ENCODE data around the gene KRTAP5-7. TPM values are rescaled to one million over a fixed set of nuclear protein-coding genes. Genes with fewer than 3 reads are reported as not detected.
"Not testable (repeated sequence)": the region's sequence is repeated elsewhere in the genome, so short reads cannot be mapped to it uniquely, and the experiment has no call there.

KRTAP5-7 gene
- total RNA-seq, 1 donor, result 0.09 TPM

DNA sequence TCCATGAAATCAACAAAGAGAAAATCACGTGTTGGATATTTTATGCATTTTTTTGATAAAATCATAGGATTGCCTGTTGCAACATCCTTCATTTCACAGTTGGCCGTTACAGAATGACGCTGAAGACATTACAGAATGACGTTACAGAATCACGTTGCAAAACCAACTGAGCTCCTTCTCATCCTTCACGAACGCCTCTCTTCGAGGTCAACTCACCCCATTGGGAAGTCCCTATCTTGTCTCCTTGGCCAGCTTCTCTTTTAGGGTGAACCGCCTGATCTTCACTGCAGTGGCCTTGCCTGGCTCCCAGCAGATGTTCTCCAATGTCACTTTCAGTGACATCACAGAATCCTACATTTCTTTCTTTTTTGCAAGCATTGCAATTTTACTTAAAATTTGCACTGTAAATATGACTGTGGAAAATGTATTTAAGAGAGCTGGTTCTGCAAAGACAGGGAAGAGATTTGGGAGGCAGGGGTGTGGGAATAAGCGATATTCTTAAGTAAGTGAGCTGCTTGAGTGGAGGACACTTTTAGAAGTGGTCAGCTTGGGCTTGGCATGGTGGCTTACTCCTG is 5.1 kb downstream of the KRTAP5-7 start:
- TF ChIP-seq CTCF (IDR thresholded peaks at IDR 0.05; ENCODE audit: insufficient read depth, low read length), result no peak
- DNase-seq (ENCODE audit: low read depth), result no peak
- H3K4me3 ChIP-seq (ENCODE audit: low read depth, low read length), result no peak overlapping the region

GRCh38 chr11:71534711-71535608 is 7.9 kb downstream of the KRTAP5-7 start:
- H3K4me3 ChIP-seq (ENCODE audit: low read depth, low read length); DNase-seq (ENCODE audit: low read depth): not testable (repeated sequence)

- TF ChIP-seq CTCF (IDR thresholded peaks at IDR 0.05; ENCODE audit: insufficient read depth, low read length), result no peak
- no peak for DNase-seq (ENCODE audit: low read depth)
- no peak overlapping the region for H3K4me3 ChIP-seq (ENCODE audit: low read depth, low read length)
Observed at GRCh38 chr11:71535825-71536224, 8.8 kb downstream of the KRTAP5-7 start.

DNA sequence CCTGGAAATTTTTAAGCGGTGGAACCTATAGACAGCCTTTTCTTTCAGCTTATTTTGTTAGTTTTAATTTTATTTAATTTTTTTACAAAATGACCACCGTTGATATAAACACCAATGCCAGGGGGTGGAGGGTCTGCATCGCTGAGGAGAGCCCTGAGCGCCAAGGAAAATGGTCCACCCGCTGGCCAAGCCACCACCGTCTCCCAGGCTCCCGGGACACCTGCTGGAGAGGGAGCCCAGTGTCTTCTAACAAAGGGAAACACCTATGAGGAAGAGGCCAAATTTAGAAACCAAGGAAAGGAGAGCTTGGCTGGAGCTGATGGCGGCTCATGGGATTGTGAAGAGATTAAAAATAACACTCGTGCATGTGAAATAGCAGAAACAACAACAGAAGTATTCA is 10.5 kb downstream of the KRTAP5-7 start:
- DNase-seq (ENCODE audit: low read depth), result no peak
- TF ChIP-seq CTCF (IDR thresholded peaks at IDR 0.05; ENCODE audit: insufficient read depth, low read length), result no peak
- H3K4me3 ChIP-seq (ENCODE audit: low read depth, low read length), result no peak overlapping the region

DNA sequence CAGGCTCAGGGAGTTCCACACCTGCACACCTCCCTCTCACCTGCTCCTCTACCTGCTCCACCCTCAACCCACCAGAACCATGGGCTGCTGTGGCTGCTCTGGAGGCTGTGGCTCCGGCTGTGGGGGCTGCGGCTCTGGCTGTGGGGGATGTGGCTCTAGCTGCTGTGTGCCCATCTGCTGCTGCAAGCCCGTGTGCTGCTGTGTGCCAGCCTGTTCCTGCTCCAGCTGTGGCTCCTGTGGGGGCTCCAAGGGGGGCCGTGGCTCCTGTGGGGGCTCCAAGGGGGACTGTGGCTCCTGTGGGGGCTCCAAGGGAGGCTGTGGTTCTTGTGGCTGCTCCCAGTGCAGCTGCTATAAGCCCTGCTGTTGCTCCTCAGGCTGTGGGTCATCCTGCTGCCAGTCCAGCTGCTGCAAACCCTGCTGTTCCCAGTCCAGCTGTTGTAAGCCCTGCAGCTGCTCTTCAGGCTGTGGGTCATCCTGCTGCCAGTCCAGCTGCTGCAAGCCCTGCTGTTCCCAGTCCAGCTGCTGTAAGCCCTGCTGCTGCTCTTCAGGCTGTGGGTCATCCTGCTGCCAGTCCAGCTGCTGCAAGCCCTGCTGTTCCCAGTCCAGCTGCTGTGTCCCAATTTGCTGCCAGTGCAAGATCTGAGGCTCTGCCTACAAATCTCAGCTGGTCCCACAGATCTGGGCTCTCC is 11.1 kb downstream of the KRTAP5-7 start, which contains the start of gene KRTAP5-8:
Gene KRTAP5-8, plus strand, starts transcription at position 49 of the 689 bp plus-strand sequence. Its CDS starts 31 bp downstream, at position 80.
- DNase-seq (ENCODE audit: low read depth); H3K4me3 ChIP-seq (ENCODE audit: low read depth, low read length): not testable (repeated sequence)

GRCh38 chr11:71538666-71538990 is 11.6 kb downstream of the KRTAP5-7 start:
- no peak for TF ChIP-seq CTCF (IDR thresholded peaks at IDR 0.05; ENCODE audit: insufficient read depth, low read length)
- H3K4me3 ChIP-seq (ENCODE audit: low read depth, low read length), result no peak overlapping the region
- no peak for DNase-seq (ENCODE audit: low read depth)

DNA sequence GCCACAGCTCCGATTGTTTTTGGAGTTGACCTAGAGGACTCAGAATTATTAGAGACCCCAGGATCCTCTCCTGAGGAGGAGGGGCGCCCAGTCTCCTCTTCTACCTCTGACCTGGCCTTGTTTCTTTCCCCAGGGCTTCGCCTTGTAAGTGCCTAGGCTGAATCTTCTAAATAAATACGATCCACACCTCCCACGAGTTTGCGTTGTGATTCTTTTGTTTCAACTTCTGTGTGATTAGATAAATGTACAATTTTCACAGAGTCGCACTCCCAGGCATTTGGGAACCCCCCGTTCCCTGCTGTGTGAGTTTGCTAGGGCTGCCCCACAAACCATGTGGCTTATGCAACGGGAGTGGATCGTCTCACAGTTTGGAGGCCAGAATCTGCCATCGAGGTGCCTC is 11.9 kb downstream of the KRTAP5-7 start:
- H3K4me3 ChIP-seq (ENCODE audit: low read depth, low read length), result no peak overlapping the region
- no peak for TF ChIP-seq CTCF (IDR thresholded peaks at IDR 0.05; ENCODE audit: insufficient read depth, low read length)
- DNase-seq (ENCODE audit: low read depth), result no peak

DNA sequence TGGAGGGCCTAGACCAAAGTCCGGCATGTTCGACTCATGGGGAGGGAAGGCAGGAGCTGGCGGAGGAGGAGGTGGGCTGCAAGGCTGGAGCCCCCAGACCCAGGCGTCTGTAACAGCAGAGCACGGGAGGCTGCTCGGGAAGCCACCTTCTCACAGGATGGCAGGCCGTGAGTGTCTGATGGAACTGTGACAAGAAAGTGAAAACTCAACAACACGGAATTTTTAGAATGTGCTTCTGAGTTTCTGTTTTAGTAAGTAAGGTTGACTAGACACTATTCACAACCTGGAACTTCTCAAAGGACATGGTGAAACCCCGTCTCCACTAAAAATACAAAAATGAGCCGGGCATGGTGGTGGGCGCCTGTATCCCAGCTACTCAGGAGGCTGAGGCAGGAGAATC is 12.9 kb downstream of the KRTAP5-7 start:
- not testable (repeated sequence) for DNase-seq (ENCODE audit: low read depth); H3K4me3 ChIP-seq (ENCODE audit: low read depth, low read length)

DNA sequence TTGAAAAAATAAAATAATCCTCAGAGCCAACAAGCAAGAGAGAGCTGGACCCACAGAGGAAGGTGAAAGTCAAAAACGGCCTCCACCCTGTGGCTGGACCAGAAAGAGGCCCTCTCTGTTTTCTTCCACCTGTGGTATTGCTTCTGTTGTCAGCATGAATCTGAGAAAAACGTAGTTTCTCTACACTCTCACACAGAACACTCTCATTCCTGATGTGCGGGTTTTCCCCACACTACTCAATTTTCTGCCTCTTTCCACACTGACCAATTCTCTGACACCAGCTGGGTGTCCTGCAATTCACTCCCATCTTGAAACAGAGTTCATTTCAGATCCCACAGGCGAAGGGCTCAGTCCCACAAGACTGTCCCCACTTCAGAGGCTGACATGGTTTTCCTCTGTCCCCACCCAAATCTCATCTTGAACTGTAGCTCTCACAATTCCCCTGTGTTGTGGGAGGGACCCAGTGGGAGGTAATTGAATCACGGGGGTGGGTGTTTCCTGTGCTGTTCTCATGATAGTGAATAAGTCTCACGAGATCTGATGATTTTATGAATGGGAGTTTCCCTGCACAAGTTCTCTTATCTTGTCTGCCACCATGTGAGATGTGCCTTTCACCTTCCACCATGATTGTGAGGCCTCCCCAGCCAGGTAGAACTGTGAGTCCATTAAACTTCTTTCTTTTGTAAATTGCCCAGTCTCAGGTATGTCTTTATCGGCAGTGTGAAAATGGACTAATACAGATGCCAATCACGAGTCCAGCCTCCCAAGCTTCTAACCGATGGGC is 13.6 kb downstream of the KRTAP5-7 start:
- not testable (repeated sequence) for H3K4me3 ChIP-seq (ENCODE audit: low read depth, low read length); DNase-seq (ENCODE audit: low read depth)

All from fibroblast of the aortic adventitia (primary cell).